Body of pancreas (tissue), 4 donors: ENCODE results near the gene KRT81.

Experiments
- CTCF ChIP-seq, 7 experiments: fragments of 450-650 bp in 4 of 7; fragments of 200-600 bp in 3 of 7; sonication (generic) in 3 of 7; IDR thresholded peaks; one replicate each; pipeline ENCODE4 v1.5.1; 2016 to 2019; ENCODE audit warnings: antibody characterized with exemption in 7 of 7
- POLR2A ChIP-seq, 3 donors: fragments of 450-650 bp; IDR thresholded peaks; one replicate each; pipeline ENCODE4 v1.6.1; 2016; ENCODE audit warnings: antibody characterized with exemption in 3 of 3, mild to moderate bottlenecking in 2 of 3

GRCh38 chr12:52333321-52333720 is 42.0 kb upstream of the KRT81 start:
- no peak for TF ChIP-seq CTCF (IDR thresholded peaks at IDR 0.05)
- no peak for TF ChIP-seq POLR2A (IDR thresholded peaks at IDR 0.05)
